Stimulated activated CD8-positive, alpha-beta memory T cell treated with anti-CD3 and anti-CD28 coated beads, Interleukin-12 subunit alpha, Interleukin-12 subunit beta, amount 100 ng/mL, for 24 hours (primary cell): Measurements from ENCODE around the gene CAND2.
"Not testable (repeated sequence)": the region's sequence is repeated elsewhere in the genome, so short reads cannot be mapped to it uniquely, and the experiment has no call there.

ENCODE experiments used
- DNase-seq: peaks from one replicate; pipeline ENCODE4 v3.0.0-alpha.2; 2020; ENCODE audit errors: extremely low read depth

Gene CAND2

DNA sequence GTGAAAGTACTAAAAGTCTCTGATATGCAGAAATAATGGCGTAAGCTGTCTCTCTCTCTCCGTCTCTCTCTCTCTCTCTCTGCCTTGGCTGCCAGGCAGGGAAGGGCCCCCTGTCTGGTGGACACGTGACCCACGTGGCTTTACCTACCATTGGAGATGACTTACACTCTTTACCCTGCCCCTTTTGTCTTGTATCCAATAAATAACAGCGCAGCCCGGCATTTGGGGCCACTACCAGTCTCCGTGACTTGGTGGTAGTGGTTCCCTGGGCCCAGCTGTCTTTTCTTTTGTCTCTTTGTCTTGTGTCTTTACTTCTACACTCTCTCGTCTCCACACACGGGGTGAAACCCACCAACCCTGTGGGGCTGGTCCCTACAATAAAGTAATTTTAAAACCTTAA lies 25.2 kb upstream of the CAND2 start:
- no peak for DNase-seq

DNA sequence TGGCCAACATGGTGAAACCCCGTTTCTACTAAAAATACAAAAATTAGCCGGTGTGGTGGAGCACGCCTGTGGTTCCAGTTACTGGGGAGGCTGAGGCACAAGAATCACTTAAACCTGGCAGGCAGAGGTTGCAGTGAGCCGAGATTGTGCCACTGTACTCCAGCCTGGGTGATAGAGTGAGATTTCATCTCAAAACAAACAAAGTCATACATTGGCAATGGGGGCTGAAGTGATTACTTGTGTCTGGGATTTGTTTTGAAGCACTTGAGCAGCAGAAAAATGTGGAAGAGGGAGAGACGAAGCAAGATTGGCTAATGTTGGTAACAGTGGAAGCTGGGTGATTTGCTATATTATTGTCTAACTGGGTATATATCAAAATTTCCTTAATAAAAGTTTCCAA lies 24.0 kb upstream of the CAND2 start:
- DNase-seq: no peak

DNA sequence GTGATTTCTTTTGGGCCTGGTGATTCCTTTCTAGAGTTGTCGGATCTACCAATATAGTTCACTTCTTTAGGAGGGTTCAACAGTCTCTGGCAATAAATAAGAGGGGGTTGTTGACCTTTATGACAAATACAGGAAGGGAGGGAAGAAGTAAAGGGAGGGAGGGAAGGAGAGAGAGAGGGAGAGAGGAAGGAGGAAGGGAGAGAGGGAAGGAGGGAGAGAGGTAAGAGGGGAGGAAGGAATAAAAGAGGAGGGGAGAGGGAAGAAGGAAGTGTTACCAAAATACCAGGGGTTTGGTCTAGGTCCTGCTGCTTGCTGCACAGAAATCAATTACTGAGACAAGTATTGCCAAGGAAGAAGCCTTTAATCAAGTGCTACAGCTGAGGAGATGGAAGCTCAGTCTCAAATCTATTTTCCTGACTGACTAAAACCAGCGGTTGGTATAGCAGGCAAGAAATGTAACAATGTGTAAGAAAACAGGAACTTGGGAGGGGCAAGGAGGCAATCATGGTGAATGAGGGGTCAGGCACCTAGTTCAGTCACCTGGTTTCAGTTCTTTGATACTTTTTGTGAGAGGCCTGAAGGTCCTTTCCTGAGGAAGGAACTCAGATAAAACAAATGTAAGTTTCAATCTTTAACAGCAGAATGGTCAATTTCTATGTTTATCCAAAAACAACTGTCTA lies 23.3 kb upstream of the CAND2 start:
- DNase-seq: no peak

DNA sequence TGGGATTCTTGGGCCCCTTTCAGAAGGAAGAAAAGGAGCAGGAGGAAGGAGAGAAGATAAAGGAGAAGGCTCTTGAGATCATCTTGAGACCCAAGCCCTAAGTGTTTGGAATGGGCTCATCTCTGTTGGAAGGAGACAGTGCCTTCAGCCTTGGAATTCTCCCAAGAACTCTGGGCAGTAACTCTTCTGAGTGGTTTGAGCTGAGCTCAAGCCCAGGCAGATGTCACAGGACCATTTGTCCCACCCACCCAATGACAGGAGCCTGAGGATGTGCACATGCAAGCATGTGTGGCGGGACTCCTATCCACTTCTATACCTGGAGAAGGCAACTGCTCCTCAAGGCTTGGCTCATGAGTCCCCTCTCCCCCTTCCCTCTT lies 22.8 kb upstream of the CAND2 start:
- no peak for DNase-seq

DNA sequence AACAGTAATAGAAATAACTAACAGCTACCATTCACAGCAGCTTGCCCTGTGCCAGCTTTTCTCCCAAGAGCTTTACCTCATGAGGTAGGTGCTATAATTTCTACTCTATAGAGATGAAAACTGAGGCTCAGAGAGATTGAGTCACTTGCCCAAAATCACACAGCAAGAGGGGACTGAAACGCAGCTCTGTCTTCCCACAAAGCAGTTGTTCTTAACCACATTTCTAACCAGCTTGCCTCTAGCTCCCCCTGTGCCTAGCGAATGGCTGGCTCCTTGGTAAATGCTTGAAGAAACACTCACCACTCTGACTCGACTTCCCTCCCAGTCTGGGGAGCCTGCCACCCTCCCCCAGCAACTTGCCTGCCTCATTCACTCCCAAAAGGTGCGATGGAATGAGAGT lies 21.9 kb upstream of the CAND2 start:
- DNase-seq: no peak

DNA sequence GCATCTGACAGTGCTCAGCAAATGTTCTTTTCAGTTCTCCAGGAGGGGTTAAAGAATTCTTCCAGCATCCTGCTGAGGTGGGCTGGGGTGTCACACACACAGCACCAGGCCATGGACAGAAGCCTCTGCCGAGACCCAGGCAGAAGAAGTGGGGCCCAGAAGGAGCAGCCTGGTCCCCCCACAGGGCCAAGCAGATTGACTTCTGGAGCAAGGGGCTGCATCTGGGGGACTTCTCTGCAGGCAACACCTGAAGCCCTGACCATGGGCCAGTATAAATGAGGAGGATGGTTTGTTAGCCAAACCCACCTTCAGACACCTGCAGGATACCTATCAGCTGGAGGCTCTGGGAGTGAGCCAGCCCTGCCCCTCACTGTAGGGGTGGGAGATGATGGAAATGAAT lies 21.3 kb upstream of the CAND2 start:
- no peak for DNase-seq

DNA sequence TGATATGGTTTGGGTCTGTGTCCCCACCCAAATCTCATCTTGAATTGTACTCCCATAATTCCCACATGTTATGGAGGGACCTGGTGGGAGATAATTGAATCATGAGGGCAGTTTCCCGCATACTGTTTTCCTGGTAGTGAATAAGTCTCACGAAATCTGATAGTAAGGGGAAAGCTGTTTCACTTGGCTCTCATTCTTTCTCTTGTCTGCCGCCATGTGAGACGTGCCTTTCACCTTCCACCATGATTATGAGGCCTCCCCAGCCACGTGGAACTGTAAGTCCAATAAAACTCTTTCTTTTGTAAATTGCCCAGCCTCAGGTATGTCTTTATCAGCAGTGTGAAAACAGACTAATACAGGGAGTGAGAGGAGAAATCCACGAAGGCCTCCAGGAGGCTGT lies 20.5 kb upstream of the CAND2 start:
- DNase-seq: not testable (repeated sequence)

DNA sequence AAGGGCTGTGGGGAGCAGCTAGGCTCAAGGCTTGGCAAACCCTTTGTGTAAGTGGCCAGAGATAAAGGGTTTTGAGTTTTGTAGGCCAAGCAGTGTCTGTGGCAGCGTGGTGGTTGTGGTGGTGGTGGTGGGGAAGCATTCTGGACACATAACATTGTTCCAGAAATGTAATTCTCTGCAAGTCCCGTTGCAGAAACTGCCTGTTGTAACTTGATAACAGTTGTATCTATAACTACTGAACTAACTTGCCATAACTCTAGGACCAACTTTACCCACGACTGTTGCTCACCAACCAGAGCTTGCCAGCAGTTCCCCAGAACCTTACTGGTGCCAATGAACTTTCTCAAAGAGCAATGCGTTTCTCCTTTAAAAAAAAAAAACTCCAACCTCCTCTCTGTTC lies 19.3 kb upstream of the CAND2 start:
- DNase-seq: no peak

DNA sequence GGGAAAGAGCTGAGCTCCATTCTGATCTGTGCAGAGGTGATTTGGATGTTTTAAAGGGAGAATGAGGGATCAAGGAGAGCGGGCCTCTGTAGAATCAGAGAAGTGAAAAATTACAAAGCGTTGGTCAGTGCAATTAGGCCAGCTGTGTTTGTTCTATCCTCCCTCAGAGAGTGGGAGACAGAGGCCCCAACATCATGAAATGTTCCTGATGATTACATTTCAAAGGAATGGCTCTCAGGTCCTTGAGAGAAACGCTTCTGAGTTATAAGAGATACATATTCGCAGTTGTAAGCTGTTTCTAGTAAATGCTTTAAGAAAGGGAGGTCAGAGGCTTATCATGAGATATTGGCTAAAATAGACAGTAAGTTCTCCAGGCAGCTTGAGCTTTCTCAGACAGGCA lies 15.7 kb upstream of the CAND2 start:
- DNase-seq: no peak

DNA sequence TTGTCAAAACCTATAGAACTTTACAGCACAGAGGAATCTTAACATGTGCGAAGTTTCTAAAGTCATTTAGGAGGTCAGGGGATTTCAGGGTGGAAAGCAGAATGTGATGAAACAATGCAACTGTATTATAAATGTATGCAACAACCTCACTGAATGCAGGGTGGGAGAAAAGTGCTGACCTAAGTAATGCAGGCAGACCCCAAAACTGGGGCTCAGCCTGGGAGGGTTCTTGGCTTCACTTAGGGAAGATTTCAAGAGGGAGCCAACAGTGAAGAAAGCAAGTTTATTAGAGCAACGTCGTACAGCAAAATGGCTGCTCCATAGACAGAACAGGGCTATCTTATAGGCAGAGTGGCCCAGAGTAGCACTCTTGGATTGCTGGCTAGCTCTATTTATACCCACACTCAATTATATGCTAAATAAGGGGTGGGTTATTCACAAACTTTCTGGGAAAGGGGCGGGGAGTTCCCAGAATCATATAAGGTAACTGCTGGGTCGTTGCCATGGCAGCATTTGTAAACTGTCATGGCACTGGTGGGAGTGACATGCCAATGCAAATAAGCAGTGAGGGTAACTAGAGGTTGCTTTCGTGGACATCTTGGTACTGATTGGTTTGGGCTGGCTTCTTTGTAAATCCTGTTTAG lies 14.2 kb upstream of the CAND2 start:
- no peak for DNase-seq

DNA sequence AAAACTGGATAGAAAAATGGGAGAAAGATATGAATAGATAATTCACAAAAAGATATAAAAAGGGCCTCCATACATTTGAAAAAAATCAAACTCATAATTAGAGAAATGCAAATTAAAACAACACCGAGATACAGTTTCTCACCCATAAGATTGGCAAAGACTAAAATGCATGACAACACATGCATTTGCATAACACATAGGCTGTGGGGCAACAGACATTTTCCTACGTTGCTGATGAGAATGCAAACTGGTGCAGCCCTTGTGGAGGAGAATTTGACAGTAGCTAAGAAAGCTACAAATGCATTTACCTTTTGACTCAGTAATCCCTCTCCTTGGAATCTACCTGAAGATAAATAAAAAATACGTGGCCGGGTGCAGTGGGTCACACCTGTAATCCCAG lies 11.4 kb upstream of the CAND2 start:
- DNase-seq: no peak

DNA sequence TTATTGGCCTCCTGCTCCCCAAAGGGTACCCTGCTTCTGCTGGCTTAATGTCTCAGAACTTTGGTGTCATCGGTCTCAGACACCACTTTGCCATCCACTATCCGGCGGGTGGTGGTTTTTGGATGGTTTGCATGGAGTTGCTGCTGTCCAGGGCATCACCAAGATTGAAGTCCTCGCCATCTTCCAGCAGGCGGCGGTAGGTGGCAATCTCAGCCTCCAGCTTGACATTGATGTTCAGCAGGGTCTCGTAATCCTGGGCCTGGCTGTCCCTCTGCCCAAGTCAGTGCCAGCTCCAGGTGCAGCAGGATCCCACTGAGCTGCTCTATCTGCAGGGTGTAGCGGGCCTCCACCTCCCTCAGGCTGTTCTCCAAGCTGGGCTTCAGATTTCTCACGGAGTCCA lies 9.1 kb upstream of the CAND2 start:
- peak; percentile 20 for DNase-seq

DNA sequence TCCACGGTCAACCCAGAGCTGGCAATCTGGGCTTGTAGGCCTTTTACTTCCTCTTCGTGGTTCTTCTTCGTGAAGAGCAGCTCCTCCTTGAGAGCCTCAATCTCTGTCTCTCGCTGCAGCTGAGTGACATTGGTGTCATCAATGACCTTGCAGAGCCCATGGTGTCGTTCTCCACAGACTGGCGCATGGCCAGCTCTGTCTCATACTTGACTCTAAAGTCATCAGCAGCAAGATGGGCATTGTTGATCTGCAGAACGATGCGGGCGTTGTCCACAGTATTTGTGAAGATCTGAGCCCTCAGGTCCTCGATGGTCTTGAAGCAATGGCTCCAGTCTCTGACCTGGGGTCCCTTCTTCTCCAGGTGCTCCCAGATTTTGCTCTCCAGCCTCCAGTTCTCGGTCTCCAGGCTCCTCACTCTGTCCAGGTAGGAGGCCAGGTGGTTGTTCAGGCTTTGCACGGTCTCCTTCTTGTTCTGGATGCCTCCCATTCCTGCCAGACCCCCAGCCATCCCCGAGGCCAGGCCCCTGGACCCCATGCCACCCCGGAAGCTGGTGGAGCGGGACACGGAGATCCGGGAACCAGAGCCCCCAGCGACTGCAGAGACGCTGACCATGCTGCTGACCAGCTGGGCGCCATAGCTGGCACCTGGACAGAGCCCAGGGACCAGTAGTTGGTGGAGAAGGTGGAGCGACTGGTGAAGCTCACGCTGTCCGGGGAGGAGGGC lies 8.4 kb upstream of the CAND2 start:
- DNase-seq: not testable (repeated sequence)

DNA sequence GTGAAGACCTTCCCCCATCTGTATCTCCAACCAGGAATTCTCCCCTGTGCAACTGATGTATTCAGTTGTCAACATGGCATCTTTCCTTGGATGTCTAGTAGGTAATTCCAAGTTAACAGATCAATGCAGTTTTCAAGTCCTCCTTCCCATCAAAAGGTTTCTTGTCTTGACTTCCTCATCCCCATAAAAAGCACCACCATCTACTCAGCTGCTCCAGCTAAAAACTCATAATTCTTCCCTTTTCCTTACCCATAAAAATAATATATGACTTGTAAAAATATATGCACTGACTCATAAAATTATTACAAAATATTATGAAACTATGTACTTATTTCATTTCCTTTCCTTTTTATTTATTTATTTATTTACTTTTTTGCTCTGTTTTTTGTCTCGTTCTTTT lies 5.0 kb upstream of the CAND2 start:
- DNase-seq: no peak

DNA sequence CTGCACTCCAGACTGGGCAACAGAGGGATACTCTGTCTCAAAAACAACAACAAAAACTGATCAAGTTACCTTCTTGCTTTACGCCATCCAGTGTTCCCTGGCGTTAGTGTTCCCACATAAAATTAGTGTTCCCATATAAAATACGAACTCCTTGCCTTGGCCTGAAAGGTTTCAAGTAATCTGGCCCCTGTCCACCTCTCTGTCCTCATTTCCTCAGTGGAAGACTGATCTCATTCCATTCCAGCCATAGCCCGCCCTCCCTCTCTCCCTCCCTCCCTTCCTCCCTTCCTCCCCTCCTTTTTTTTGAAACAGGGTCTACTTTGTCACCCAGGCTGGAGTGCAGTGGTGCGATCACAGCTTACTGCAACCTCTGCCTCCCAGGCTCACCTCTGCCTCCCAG lies 2.8 kb upstream of the CAND2 start:
- DNase-seq: no peak

DNA sequence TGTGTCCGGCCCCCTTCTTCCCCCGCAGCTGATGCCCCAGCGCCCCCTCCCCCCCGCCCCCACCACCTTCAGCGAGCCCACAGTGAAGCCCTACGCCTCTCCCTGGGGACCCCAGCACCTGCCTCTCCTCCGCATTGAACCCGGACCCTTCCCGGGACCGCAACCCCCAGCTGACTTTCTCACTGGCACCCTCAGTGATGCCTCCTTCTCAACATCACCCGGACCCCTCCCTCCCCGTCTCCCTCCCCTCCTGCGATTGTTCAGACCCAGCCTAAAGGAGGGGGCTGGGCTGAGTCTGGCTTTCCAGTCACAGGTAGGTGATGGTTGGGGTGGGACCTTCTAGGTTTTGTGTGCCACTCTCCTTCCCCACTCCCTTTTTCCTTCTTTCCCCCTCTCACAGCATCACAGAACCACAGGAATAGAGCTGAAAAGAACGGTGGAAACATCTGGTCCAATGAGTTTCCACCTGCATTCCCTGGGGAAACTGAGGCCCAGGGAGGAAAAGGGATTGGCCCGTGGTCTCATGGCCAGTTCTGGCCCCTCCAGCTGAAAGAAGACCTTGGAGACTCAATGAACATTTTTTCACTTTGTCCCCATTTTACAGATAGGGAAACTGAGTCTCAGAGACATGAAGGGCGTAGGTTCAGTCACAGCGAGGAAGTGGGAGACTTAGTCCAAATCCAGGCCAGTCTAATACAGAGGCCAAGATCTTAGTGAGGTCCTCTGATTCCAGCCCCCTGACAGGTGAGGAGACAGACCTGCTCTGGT lies 828 bp downstream of the CAND2 start:
- DNase-seq: no peak

DNA sequence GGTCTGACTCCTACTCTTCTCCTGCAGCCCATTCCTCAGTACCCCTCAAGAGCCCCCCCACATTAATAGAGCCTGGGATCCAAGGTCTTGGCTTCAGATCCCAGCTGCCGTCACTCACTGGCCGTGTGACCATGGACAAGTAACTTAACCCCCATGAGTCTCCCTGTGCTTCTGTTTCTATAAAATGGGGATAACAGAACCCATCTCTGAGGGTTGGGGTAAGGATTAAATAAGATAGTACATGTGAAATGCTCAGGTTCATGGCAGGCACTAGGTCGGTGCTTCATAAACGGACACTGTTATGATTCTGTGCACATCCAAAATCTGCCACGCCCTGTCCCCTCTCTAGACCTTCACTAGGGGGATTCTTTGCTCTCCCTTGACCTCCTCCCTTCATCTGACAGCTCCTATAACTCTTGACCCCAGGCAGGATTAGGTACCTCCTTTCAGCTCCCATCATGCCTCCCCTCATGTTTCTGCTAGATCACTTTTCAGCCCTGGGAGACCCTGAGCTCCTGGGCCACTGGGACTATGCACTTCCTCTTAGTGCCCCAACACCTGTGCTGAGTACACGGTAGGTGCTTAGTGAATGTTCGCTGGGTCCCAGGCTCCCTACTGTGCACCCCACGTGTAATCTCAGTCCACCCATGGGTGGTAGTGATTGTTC lies 1.5 kb downstream of the CAND2 start:
- DNase-seq: no peak

DNA sequence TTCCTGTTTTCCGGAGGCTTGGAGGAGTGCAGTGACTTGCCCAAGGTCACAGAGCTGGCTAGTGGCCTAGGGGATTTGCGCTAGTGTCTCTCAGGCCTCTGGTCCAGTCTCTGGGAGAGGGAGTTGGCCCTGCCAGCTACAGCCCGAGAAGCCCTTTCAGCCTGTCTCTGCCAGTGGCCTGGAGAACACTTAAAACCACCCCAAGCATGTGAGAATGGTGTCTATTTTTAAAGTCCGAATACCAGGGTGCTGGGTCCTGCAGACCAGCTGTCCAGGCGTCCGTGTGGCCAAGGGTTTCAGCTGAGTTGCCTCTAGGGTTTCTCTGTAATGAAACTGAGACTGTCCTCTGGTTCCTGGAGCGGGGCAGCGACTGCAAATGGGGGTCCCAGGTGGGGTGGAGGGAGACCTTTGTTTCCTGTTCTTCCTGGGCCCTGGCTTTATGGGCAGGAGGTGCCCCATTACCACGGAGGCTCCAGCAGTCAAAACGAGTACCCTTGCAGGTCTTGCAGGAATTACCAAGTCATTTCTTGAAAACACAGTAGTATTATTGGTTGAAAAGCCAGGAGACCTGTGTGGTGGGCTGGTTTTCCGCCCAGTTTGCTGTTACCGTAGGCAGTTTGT lies 2.2 kb downstream of the CAND2 start:
- no peak for DNase-seq

DNA sequence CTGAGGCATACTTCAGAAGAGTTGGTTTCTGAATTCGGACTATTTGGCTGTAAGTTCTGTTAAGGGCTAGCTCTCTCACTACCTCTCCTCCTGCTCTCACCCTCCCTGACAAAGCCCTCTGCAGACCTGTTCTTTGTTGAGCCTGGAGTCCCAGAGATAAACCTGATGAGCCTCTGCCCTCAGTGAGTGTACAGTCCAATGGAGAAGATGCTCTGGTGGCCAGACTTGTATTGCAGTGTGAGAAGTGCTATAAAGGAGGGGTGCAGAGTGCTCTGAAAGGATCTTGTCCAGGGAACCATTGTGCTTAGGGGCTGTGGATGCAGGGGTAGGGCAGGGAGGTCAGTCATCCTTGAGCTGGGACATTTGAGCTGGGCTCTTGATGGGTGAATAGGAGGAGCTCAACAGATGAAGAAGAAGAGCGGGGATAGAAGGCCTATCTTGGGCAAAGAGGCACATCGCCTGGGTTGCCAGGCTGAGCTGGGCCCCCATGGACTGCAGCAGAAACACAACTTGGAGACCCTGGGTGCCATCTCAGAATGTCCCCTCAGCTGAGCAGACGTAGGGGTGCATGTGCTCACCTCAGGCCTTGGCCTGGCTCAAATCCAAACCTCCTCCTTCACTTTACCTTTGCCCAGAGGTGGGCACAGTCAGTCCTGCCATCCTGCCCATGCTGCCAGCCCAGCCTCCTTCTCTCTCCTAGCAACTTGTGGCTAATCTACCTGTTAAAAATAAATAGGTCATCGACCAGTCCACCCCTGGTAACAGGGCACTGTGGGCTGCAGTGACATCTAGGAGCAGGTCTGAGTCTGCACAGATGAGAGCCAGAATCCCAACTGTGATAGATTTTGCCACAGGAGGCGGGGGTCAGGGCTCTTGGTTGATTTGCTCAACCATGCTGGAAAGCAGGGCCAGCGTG lies 3.3 kb downstream of the CAND2 start:
- DNase-seq: no peak

DNA sequence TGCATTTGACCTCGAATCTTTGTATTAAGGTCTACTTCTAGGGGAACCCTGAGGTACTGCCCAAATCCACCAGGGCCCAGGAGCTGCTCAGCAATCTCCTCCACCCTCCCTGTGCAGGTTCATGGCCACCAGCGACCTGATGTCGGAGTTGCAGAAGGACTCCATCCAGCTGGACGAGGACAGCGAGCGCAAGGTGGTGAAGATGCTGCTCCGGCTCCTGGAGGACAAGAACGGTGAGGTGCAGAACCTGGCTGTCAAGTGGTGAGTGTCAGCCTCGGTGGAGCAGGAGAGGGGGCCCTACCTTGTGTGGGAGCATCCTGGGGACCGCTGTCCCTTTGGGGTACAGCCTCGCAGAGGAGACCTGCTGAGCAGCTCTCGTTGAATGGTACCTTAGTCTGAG lies 6.9 kb downstream of the CAND2 start:
- DNase-seq: no peak

DNA sequence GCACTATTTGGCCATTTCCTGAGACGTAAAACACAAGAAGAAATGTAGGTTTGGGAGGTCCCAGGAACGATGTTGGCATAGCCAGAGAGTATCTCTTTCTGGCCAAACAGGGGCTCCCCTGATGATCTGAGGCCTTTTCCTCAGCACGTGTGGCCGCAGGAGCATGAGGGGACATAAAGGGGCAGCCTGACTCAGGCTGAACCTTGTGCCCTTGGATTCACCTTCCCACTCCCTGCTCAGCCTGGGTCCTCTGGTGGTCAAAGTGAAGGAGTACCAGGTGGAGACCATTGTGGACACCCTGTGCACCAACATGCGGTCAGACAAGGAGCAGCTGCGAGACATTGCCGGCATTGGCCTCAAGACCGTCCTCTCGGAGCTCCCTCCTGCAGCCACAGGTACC lies 10.6 kb downstream of the CAND2 start:
- DNase-seq: no peak
